IMR-90 (cell line): ENCODE results near the gene MAMLD1. TPM values are rescaled to one million over a fixed set of nuclear protein-coding genes. Genes with fewer than 3 reads are reported as not detected.

Source experiments
- ATAC-seq: fragments of 200-7000 bp; cut with Tn5 transposase; 2 replicates; pipeline ENCODE4 v1.9.1; 2020; ENCODE audit warnings: low read depth, mild to moderate bottlenecking, moderate library complexity
- BruUV-seq: library from RNA; stranded (reverse); fragments of 400-500 nt; replicated peaks from 2 replicates; lab custom pipeline; 2021; lab: Mats Ljungman, UMichigan
- CTCF ChIA-PET: fragments of 300-600 bp; formaldehyde crosslinking; extraction: SDS; loops from one replicate; lab custom pipeline; 2021; ENCODE audit warnings: antibody characterized with exemption; lab: Yijun Ruan, JAX
- POLR2A ChIA-PET: fragments of 300-600 bp; sonication (Branson Sonifier 250); formaldehyde crosslinking; loops from one replicate; lab custom pipeline; 2022; ENCODE audit warnings: antibody characterized with exemption; ENCODE audit not compliant: unreplicated experiment; lab: Charles Lee
- DNase-seq: peaks from one replicate; pipeline ENCODE4 v3.0.0; 2013
- H2AFZ ChIP-seq: replicated peaks from 2 replicates; pipeline ENCODE3; 2013; ENCODE audit warnings: low read length, mild to moderate bottlenecking; ENCODE audit not compliant: poor library complexity
- H2AK5ac ChIP-seq: 2 replicates; pipeline ENCODE4 v1.6.1; 2013; ENCODE audit warnings: low read depth, low read length, inconsistent platforms
- H2AK9ac ChIP-seq: replicated peaks from 2 replicates; pipeline ENCODE3; 2013; ENCODE audit warnings: mild to moderate bottlenecking, low read depth, low read length, moderate library complexity; ENCODE audit not compliant: poor library complexity
- H2BK120ac ChIP-seq: 2 replicates; pipeline ENCODE4 v1.6.1; 2013; ENCODE audit warnings: low read depth, low read length, inconsistent platforms
- H2BK15ac ChIP-seq: 3 replicates; pipeline ENCODE4 v1.6.1; 2013; ENCODE audit warnings: low read depth, low read length, inconsistent platforms
- H2BK20ac ChIP-seq: 2 replicates; pipeline ENCODE4 v1.6.1; 2013; ENCODE audit warnings: low read depth, mild to moderate bottlenecking, inconsistent platforms, low read length, moderate library complexity
- H2BK5ac ChIP-seq: 2 replicates; pipeline ENCODE4 v1.6.1; 2013; ENCODE audit warnings: mild to moderate bottlenecking, low read depth, low read length, inconsistent platforms; ENCODE audit not compliant: poor library complexity, severe bottlenecking
- H3K14ac ChIP-seq: replicated peaks from 2 replicates; pipeline ENCODE4 v1.6.1; 2013; ENCODE audit warnings: low read depth, low read length, inconsistent platforms
- H3K18ac ChIP-seq: 2 replicates; pipeline ENCODE4 v1.6.1; 2013; ENCODE audit warnings: low read depth, low read length, control low read depth
- H3K23ac ChIP-seq: 2 replicates; pipeline ENCODE4 v1.6.1; 2013; ENCODE audit warnings: low read depth, low read length, inconsistent platforms
- H3K27ac ChIP-seq: 2 replicates; pipeline ENCODE4 v1.5.1; 2013; ENCODE audit warnings: mild to moderate bottlenecking, control low read depth, low read length; ENCODE audit not compliant: insufficient read depth
- H3K27me3 ChIP-seq: 2 replicates; pipeline ENCODE4 v1.6.1; 2013; ENCODE audit warnings: low read length; ENCODE audit not compliant: control insufficient read depth, insufficient read depth
- H3K36me3 ChIP-seq: 2 replicates; pipeline ENCODE4 v1.6.1; 2013; ENCODE audit warnings: low read length, mixed read lengths; ENCODE audit not compliant: control insufficient read depth, insufficient read depth
- H3K4ac ChIP-seq: 2 replicates; pipeline ENCODE4 v1.6.1; 2013; ENCODE audit warnings: low read depth, low read length, inconsistent platforms
- H3K4me1 ChIP-seq: 2 replicates; pipeline ENCODE4 v1.6.1; 2013; ENCODE audit warnings: low read length, mixed read lengths; ENCODE audit not compliant: control insufficient read depth, insufficient read depth
- H3K4me2 ChIP-seq: 2 replicates; pipeline ENCODE4 v1.6.1; 2013; ENCODE audit warnings: low read depth, mild to moderate bottlenecking, control low read depth, low read length, moderate library complexity
- H3K4me3 ChIP-seq: 2 replicates; pipeline ENCODE4 v1.5.1; 2013; ENCODE audit warnings: low read depth, mild to moderate bottlenecking, control low read depth, low read length, moderate library complexity; ENCODE audit not compliant: insufficient read depth
- H3K56ac ChIP-seq: 2 replicates; pipeline ENCODE4 v1.6.1; 2013; ENCODE audit warnings: low read length, inconsistent platforms; ENCODE audit not compliant: insufficient read depth; ENCODE audit errors: extremely low read depth
- H3K79me1 ChIP-seq, 2 experiments: 2 replicates each; pipeline ENCODE4 v1.6.1; 2013; ENCODE audit warnings: low read length in 2 of 2, inconsistent platforms in 1 of 2, low read depth in 1 of 2
- H3K9ac ChIP-seq: 2 replicates; pipeline ENCODE4 v1.6.1; 2013; ENCODE audit warnings: low read depth, low read length, control low read depth
- H3K9me1 ChIP-seq: 2 replicates; pipeline ENCODE4 v1.6.1; 2013; ENCODE audit warnings: low read length, inconsistent platforms; ENCODE audit not compliant: insufficient read depth
- H3K9me3 ChIP-seq: 2 replicates; pipeline ENCODE4 v1.6.1; 2013; ENCODE audit warnings: low read length; ENCODE audit not compliant: control insufficient read depth, insufficient read depth
- H4K20me1 ChIP-seq: 2 replicates; pipeline ENCODE4 v1.6.1; 2013; ENCODE audit warnings: low read length, inconsistent platforms; ENCODE audit not compliant: insufficient read depth
- H4K5ac ChIP-seq: 2 replicates; pipeline ENCODE4 v1.6.1; 2013; ENCODE audit warnings: mild to moderate bottlenecking, low read depth, low read length, control low read depth
- H4K8ac ChIP-seq, 2 experiments: 2 replicates each; pipeline ENCODE4 v1.6.1; 2013; ENCODE audit warnings: low read depth in 2 of 2, low read length in 2 of 2, control low read depth in 1 of 2, inconsistent platforms in 1 of 2
- H4K91ac ChIP-seq: 2 replicates; pipeline ENCODE4 v1.6.1; 2013; ENCODE audit warnings: low read depth, low read length, inconsistent platforms; ENCODE audit not compliant: insufficient read depth
- MAZ ChIP-seq: IDR thresholded peaks from 2 replicates; pipeline ENCODE4 v1.6.1; 2012; ENCODE audit warnings: low read depth, mild to moderate bottlenecking, low read length, improper control_type of control experiment, moderate library complexity, borderline replicate concordance
- WGBS, 2 experiments: methylation state at CpG; one replicate each; pipeline versions ENCODE4 v1.1.5 to v1.1.7; 2013; ENCODE audit warnings: missing lambda C conversion rate in 2 of 2; ENCODE audit not compliant: insufficient read length in 1 of 2; ENCODE audit errors: extremely low coverage in 2 of 2; 5-methylcytosine and 5-hydroxymethylcytosine counted together
- dilution Hi-C: fragments of 300-500 bp; cut with HindIII; formaldehyde crosslinking; loops from one replicate; pipeline ENCODE4 v1.14.3; 2018; ENCODE audit warnings: low sequenced_read_pairs; ENCODE audit not compliant: unreplicated experiment
- in situ Hi-C: fragments of 300-500 bp; cut with MboI; formaldehyde crosslinking; loops from 3 replicates; pipeline ENCODE4 v1.14.3; 2019; ENCODE audit warnings: low sequenced_read_pairs, inconsistent platforms, mixed read lengths
- intact Hi-C: fragments of 100-400 bp; cut with micrococcal nuclease; formaldehyde crosslinking; loops from 2 replicates; pipeline ENCODE4 v1.10.0; 2022
- polyA plus RNA-seq, 3 experiments: library from polyadenylated mRNA; depleted of rRNA; stranded (reverse); fragments of >200 nt; gene quantifications; 2 replicates each; pipeline ENCODE4 v1.2.3, GENCODE V29; 2012; ENCODE audit warnings: low replicate concordance in 1 of 3
- total RNA-seq: library from RNA; depleted of rRNA; stranded (reverse); fragments of >200 nt; gene quantifications from 2 replicates; pipeline ENCODE4 v1.2.3, GENCODE V29; 2012
- TF ChIP-seq, protein P1 (sequence below): fragments of 150-350 bp; IDR thresholded peaks from 2 replicates; pipeline ENCODE4 v1.6.1; 2017; ENCODE audit warnings: mild to moderate bottlenecking, antibody characterized with exemption, low read length, low read depth

The MAMLD1 gene
- total and polyA plus RNA-seq, 2 of the 4 experiments (the other 2 are of a cell fraction), result 1.4 to 11.0 TPM

DNA sequence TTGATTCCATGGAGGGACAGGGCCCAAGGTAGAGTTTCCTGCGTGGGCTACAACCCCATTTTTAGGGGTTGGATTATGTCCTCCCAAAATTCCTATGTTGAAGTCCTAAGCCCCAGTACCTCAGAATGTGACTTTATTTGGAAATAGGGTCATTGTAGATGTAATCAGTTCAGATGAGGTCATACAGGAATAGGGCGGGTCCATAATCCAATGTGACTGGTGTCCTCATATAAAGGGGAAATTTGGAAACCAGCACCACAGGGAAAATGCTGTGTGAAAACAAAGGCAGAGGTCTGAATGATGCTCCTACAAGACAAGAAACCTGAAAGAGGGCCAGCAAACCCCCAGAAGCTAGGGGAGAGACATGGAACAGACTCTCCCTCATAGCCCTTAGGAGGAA is 31.1 kb upstream of the MAMLD1 start:
- Histone ChIP-seq H4K91ac (no peak overlapping the region), H3K36me3 (no peaks in the 10 kb centered on the region), H2AK9ac (no peak overlapping the region), H3K4me2 (no peak overlapping the region), H2BK120ac (no peak overlapping the region), H3K79me1 (no peaks in the 10 kb centered on the region), H3K4me1 (peaks cover under 1% of the 10 kb centered on the region; the same call in 1 of the 2 replicates), H3K9me3 (no peaks in the 10 kb centered on the region), H4K5ac (no peak overlapping the region), H3K4ac (no peak overlapping the region), H3K56ac (no peak overlapping the region), H3K4me3 (no peak overlapping the region), H3K9ac (no peak overlapping the region), H2BK20ac (no peak overlapping the region), H3K27ac (no peak overlapping the region), H3K27me3 (peaks cover 5% of the 10 kb centered on the region; the same call in 1 of the 2 replicates), H3K14ac (no peak overlapping the region), H3K23ac (no peak overlapping the region), H2AK5ac (no peak overlapping the region), H3K18ac (no peak overlapping the region), H4K20me1 (no peaks in the 10 kb centered on the region), H4K8ac (no peak overlapping the region), H2BK5ac (no peak overlapping the region), H2BK15ac (no peak overlapping the region), H2AFZ (no peak overlapping the region), H3K9me1 (no peaks in the 10 kb centered on the region)
- dilution Hi-C loops, result no loop called here
- DNase-seq (no peak), ATAC-seq (no peak)
- ChIA-PET CTCF (no interaction called here), POLR2A (no interaction called here)
- in situ Hi-C loops, result no loop called here
- BruUV-seq, result no TSS peak
- intact Hi-C loops, result no loop called here
- WGBS, 2 experiments, result no CpG with 5 or more reads among the region's 2 CpGs
- no peak for TF ChIP-seq MAZ
- TF ChIP-seq, protein P1, sequence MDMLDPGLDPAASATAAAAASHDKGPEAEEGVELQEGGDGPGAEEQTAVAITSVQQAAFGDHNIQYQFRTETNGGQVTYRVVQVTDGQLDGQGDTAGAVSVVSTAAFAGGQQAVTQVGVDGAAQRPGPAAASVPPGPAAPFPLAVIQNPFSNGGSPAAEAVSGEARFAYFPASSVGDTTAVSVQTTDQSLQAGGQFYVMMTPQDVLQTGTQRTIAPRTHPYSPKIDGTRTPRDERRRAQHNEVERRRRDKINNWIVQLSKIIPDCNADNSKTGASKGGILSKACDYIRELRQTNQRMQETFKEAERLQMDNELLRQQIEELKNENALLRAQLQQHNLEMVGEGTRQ, result no peak
